HCT116 (cell line): Measurements from ENCODE around the gene FBLN7. TPM values are rescaled to one million over a fixed set of nuclear protein-coding genes. Genes with fewer than 3 reads are reported as not detected.

ENCODE experiments used
- ATAC-seq: fragments of 200-7000 bp; cut with Tn5 transposase; 2 replicates; pipeline ENCODE4 v1.9.1; 2020; ENCODE audit warnings: mild to moderate bottlenecking, moderate library complexity
- BruUV-seq: library from RNA; stranded (reverse); fragments of 400-500 nt; replicated peaks from 2 replicates; lab custom pipeline; 2021; lab: Mats Ljungman, UMichigan
- CTCF ChIA-PET: fragments of 300-600 bp; sonication (Branson Sonifier 250); formaldehyde crosslinking; loops from one replicate; lab custom pipeline; 2021; ENCODE audit warnings: antibody characterized with exemption; lab: Charles Lee
- POLR2A ChIA-PET: fragments of 300-600, 350-600 bp; sonication (Branson Sonifier 250); formaldehyde crosslinking; loops from one replicate; lab custom pipeline; 2021; ENCODE audit warnings: antibody characterized with exemption; lab: Charles Lee
- RAD21 ChIA-PET, 2 experiments: fragments of 300-600 bp; sonication (Branson Sonifier 250); formaldehyde crosslinking; loops; one replicate each; lab custom pipeline; 2023; ENCODE audit warnings: low total read pairs in 2 of 2; ENCODE audit not compliant: uncharacterized antibody in 2 of 2, unreplicated experiment in 2 of 2, low non-redundant PET in 1 of 2; lab: Charles Lee
- DNase-seq: peaks from one replicate; pipeline ENCODE4 v3.0.0-alpha.2; 2010; ENCODE audit warnings: low read depth, low spot score
- H2AFZ ChIP-seq: fragments of 200-600 bp; shearing (Covaris generic), sonication (generic); 2 replicates; pipeline ENCODE4 v1.6.1; 2017; ENCODE audit warnings: low read depth, mixed run types, mixed read lengths, antibody characterized with exemption, low read length; ENCODE audit not compliant: poor library complexity, severe bottlenecking
- H3K27ac ChIP-seq: 2 replicates; pipeline ENCODE4 v1.5.1; 2012; ENCODE audit warnings: low read depth, low read length
- H3K27me3 ChIP-seq: fragments of 200-600 bp; sonication (generic); 2 replicates; pipeline ENCODE4 v1.6.1; 2016; ENCODE audit warnings: mixed run types, low read length, mixed read lengths; ENCODE audit not compliant: insufficient read depth
- H3K36me3 ChIP-seq, 2 experiments: fragments of 200-500 bp in 1 of 2; fragments of 200-600 bp in 1 of 2; sonication (Bioruptor generic) in 1 of 2; sonication (generic) in 1 of 2; 2 replicates each; pipeline versions ENCODE4 v1.5.1 to v1.6.1; 2014 to 2016; ENCODE audit warnings: low read length in 2 of 2, inconsistent platforms in 1 of 2, mixed read lengths in 1 of 2, mixed run types in 1 of 2; ENCODE audit not compliant: insufficient read depth in 2 of 2, control insufficient read depth in 1 of 2
- H3K4me1 ChIP-seq, 2 experiments: fragments of 200-600 bp in 1 of 2; sonication (generic) in 1 of 2; 2 replicates each; pipeline versions ENCODE4 v1.5.1 to v1.6.1; 2012 to 2017; ENCODE audit warnings: low read length in 2 of 2, inconsistent platforms in 1 of 2, mild to moderate bottlenecking in 1 of 2, mixed read lengths in 1 of 2, mixed run types in 1 of 2, moderate library complexity in 1 of 2; ENCODE audit not compliant: insufficient read depth in 2 of 2, control insufficient read depth in 1 of 2
- H3K4me2 ChIP-seq: fragments of 200-600 bp; sonication (generic); 2 replicates; pipeline ENCODE4 v1.6.1; 2017; ENCODE audit warnings: mixed run types, low read length, mixed read lengths
- H3K4me3 ChIP-seq, 2 experiments: fragments of 200-600 bp in 1 of 2; sonication (generic) in 1 of 2; replicated peaks in 1 of 2; 2 replicates each; pipeline ENCODE4 v1.5.1; 2011 to 2016; ENCODE audit warnings: low read length in 2 of 2, control low read depth in 1 of 2, low read depth in 1 of 2, mild to moderate bottlenecking in 1 of 2, mixed read lengths in 1 of 2, mixed run types in 1 of 2
- H3K79me2 ChIP-seq: fragments of 200-600 bp; sonication (generic); 2 replicates; pipeline ENCODE4 v1.6.1; 2017; ENCODE audit warnings: mild to moderate bottlenecking, mixed run types, low read length, moderate library complexity, mixed read lengths; ENCODE audit not compliant: insufficient read depth
- H3K9ac ChIP-seq: fragments of 200-600 bp; sonication (generic); 2 replicates; pipeline ENCODE4 v1.6.1; 2016; ENCODE audit warnings: low read length, mixed read lengths
- H3K9me2 ChIP-seq: fragments of 200-600 bp; sonication (generic), shearing (Covaris generic); 2 replicates; pipeline ENCODE4 v1.6.1; 2017; ENCODE audit warnings: mixed run types, mild to moderate bottlenecking, moderate library complexity; ENCODE audit not compliant: insufficient read depth
- H3K9me3 ChIP-seq, 2 experiments: fragments of 200-500 bp in 1 of 2; fragments of 200-600 bp in 1 of 2; sonication (Bioruptor generic) in 1 of 2; sonication (generic) in 1 of 2; 2 replicates each; pipeline ENCODE4 v1.6.1; 2014 to 2017; ENCODE audit warnings: low read length in 2 of 2, mixed read lengths in 2 of 2, inconsistent platforms in 1 of 2, low read depth in 1 of 2, mild to moderate bottlenecking in 1 of 2, mixed run types in 1 of 2, moderate library complexity in 1 of 2; ENCODE audit not compliant: control insufficient read depth in 1 of 2, insufficient read depth in 1 of 2
- H4K20me1 ChIP-seq: fragments of 200-600 bp; sonication (generic), shearing (Covaris generic); 2 replicates; pipeline ENCODE4 v1.6.1; 2017; ENCODE audit warnings: mixed run types, mild to moderate bottlenecking, moderate library complexity; ENCODE audit not compliant: insufficient read depth
- EZH2 ChIP-seq: fragments of 200-600 bp; sonication (generic); IDR thresholded peaks from 2 replicates; pipeline ENCODE4 v1.6.1; 2017; ENCODE audit warnings: antibody characterized with exemption, mixed run types
- POLR2A ChIP-seq: IDR thresholded peaks from 2 replicates; pipeline ENCODE4 v1.7.0; 2011; ENCODE audit warnings: borderline replicate concordance; ENCODE audit not compliant: insufficient read depth, insufficient read length; ENCODE audit errors: extremely low read depth
- RAD21 ChIP-seq: IDR thresholded peaks from 2 replicates; pipeline ENCODE4 v1.6.1; 2012; ENCODE audit warnings: low read depth, mild to moderate bottlenecking
- SP1 ChIP-seq: IDR thresholded peaks from 2 replicates; pipeline ENCODE4 v1.6.1; 2012; ENCODE audit warnings: low read depth
- SRF ChIP-seq: IDR thresholded peaks from 2 replicates; pipeline ENCODE4 v1.6.1; 2012; ENCODE audit warnings: low read depth
- TCF7L2 ChIP-seq: IDR thresholded peaks from 2 replicates; pipeline ENCODE4 v1.7.0; 2011; ENCODE audit warnings: borderline replicate concordance, inconsistent platforms; ENCODE audit not compliant: insufficient read depth, insufficient read length; ENCODE audit errors: extremely low read depth
- ZFX ChIP-seq: fragments of 450-650 bp; IDR thresholded peaks from 2 replicates; pipeline ENCODE4 v1.6.1; 2017
- intact Hi-C: fragments of 100-400 bp; cut with micrococcal nuclease; formaldehyde crosslinking; loops from 2 replicates; pipeline ENCODE4 v1.10.0; 2022
- total RNA-seq: library from RNA; stranded (reverse); gene quantifications from one replicate; pipeline ENCODE4 v1.2.1, GENCODE V29; 2021; ENCODE audit not compliant: unreplicated experiment
- TF ChIP-seq, protein P1 (sequence below), 3 experiments: fragments of 200-600 bp in 1 of 3; sonication (generic) in 1 of 3; IDR thresholded peaks in 2 of 3; conservative IDR thresholded peaks in 1 of 3; 2 replicates each; pipeline ENCODE4 v1.5.1; 2012 to 2017; ENCODE audit warnings: low read depth in 2 of 3, low read length in 2 of 3, antibody characterized with exemption in 1 of 3, borderline replicate concordance in 1 of 3, control low read depth in 1 of 3, mild to moderate bottlenecking in 1 of 3, mixed read lengths in 1 of 3, mixed run types in 1 of 3, moderate library complexity in 1 of 3; ENCODE audit not compliant: insufficient read depth in 1 of 3
- TF ChIP-seq, protein P2 (sequence below): IDR thresholded peaks from 2 replicates; pipeline ENCODE4 v1.6.1; 2012

Gene FBLN7
- total RNA-seq, 1 experiment from 2014 or later = 0.34 TPM

DNA sequence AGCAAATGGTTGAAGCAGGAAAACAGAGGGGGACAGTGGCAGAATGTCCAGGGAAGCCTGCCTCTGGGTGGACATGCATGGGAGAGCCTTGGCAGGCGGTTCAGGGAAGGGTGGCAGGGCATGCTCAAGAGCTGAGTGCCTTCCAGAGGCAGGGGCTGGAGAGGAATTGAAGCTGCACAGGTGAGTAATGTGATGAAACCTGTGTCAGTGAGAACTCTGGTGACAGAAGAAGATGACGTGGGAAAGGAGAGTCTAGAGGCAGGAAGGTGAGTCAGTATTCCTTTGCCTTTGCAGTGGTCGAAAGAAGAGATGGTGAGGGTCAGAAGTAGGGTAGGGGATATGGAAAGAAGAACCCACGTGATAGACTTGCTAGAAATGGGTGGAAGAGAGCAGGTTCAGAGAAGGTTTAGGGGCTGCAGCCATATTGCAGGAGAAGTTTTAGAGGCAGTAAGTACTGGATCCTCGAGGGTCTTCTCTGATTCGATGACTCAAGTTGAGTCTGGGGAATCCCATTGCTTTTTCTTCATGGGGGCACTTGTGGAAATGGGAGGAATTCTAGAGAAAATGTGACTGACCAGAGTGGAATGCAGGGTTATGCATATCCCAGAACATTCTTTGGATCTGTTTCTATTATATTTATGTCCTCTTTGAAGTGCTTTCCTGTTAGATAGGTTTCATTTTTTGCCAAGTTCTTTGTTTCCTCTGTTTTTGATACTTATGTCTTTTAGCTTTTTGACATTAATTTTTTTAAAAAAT, 45.7 kb upstream of the FBLN7 start:
- Histone ChIP-seq H3K4me3 (no peak overlapping the region), H3K9me3 (no peaks in the 10 kb centered on the region), H3K27me3 (no peaks in the 10 kb centered on the region), H4K20me1 (no peaks in the 10 kb centered on the region), H3K9me2 (no peaks in the 10 kb centered on the region), H2AFZ (no peak overlapping the region), H3K79me2 (no peaks in the 10 kb centered on the region), H3K36me3 (peaks cover 3 to 9% of the 10 kb centered on the region in 2 experiments; a peak in 1 of 4 replicates), H3K9ac (no peak overlapping the region), H3K27ac (no peak overlapping the region), H3K4me2 (no peak overlapping the region), H3K4me1 (no peaks in the 10 kb centered on the region)
- ChIA-PET CTCF (no interaction called here), POLR2A (no interaction called here), RAD21 (no interaction called here)
- TF ChIP-seq POLR2A (no peak), SP1 (no peak), EZH2 (no peak), SRF (no peak), RAD21 (no peak), TCF7L2 (no peak), ZFX (no peak)
- TF ChIP-seq, protein P1, sequence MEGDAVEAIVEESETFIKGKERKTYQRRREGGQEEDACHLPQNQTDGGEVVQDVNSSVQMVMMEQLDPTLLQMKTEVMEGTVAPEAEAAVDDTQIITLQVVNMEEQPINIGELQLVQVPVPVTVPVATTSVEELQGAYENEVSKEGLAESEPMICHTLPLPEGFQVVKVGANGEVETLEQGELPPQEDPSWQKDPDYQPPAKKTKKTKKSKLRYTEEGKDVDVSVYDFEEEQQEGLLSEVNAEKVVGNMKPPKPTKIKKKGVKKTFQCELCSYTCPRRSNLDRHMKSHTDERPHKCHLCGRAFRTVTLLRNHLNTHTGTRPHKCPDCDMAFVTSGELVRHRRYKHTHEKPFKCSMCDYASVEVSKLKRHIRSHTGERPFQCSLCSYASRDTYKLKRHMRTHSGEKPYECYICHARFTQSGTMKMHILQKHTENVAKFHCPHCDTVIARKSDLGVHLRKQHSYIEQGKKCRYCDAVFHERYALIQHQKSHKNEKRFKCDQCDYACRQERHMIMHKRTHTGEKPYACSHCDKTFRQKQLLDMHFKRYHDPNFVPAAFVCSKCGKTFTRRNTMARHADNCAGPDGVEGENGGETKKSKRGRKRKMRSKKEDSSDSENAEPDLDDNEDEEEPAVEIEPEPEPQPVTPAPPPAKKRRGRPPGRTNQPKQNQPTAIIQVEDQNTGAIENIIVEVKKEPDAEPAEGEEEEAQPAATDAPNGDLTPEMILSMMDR (IDR thresholded peaks at IDR 0.05 in 2 of 3, conservative IDR thresholded peaks at IDR 0.05 in 1 of 3; ENCODE audit: borderline replicate concordance in 1 of 3, insufficient read depth in 1 of 3, low read depth in 2 of 3, low read length in 2 of 3) = no peak
- TF ChIP-seq, protein P2, sequence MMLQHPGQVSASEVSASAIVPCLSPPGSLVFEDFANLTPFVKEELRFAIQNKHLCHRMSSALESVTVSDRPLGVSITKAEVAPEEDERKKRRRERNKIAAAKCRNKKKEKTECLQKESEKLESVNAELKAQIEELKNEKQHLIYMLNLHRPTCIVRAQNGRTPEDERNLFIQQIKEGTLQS = no peak
- ATAC-seq (no peak), DNase-seq (no peak)
- intact Hi-C loops = no loop called here
- BruUV-seq = no TSS peak
